Measurements from ENCODE around the gene RASSF7. TPM values are rescaled to one million over a fixed set of nuclear protein-coding genes. Genes with fewer than 3 reads are reported as not detected.

The RASSF7 gene
- total and polyA plus RNA-seq, 2 donors (not counting 3 experiments of a cell fraction or from before 2014, with no cell fraction given), result 14.1 to 19.9 TPM

DNA sequence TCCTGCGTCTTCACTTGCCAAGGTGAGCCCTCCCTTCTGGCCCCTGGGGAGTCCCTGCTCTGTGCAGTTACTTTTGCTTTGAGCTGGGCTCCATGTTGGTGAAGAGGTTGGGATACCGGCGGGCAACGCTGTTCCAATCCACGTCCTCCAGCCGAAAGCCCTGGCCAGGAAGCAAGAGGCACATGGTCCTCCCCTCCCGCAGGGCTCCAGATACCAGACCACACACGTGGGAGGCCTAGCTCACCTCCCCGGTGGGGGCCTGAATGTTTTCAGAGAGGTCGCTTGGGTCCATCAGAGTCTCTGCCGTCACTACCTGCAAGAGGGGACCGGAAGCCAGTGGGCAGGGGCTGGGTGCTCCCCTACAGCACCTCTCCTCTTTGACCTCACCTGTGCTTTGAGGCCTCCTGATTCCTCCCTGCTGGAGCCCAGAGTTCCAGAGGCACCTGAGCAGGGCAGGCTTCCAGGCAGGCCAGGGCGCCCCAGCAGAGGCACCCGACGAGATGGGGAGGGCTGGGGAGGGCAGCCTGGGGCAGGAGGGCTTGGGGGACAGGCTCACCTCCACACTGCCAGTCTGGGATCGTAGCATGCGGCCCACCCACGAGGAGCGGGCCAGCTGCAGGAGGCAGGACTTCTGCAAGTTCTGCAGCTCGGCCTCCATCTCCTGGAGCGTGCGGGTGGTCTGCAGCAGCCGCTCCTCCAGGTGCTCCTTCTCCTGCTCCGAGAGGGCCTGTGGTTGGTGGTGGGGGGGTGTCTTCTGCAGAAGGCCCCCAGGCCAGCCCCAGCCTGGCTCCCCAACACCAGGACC lies 3.2 kb upstream of the RASSF7 start:
- peaks cover 9% of the 10 kb centered on the region for H3K4me1 ChIP-seq (ENCODE audit: control insufficient read depth, extremely low read depth, insufficient read depth, low read length)
- dilution Hi-C loops (cut with MboI; ENCODE audit: extremely low pct_ligation_motif_present, low sequenced_read_pairs) (no loop called here), intact Hi-C loops (cut with micrococcal nuclease) (loop anchor here (5.0 kb wide), 1 partner anchor 170 kb away; no protein-coding TSS in a partner anchor)
- H3K9me1 ChIP-seq (replicated peaks; ENCODE audit: control insufficient read depth, extremely low read depth, insufficient read depth, low read length), result no peaks in the 10 kb centered on the region
- H3K4me3 ChIP-seq (replicated peaks in 1 of 3; ENCODE audit: insufficient read depth in 1 of 3, low read depth in 1 of 3, low read length in 3 of 3), result no peak overlapping the region
- TF ChIP-seq GATA2 (IDR thresholded peaks at IDR 0.05; ENCODE audit: insufficient read depth, insufficient read length, low read depth, low read length) (no peak), MYC (IDR thresholded peaks at IDR 0.05; ENCODE audit: low read depth, low read length) (no peak), JUN (IDR thresholded peaks at IDR 0.05; ENCODE audit: borderline replicate concordance, insufficient read depth, insufficient read length, low read depth) (no peak)
- TF ChIP-seq, protein P1, sequence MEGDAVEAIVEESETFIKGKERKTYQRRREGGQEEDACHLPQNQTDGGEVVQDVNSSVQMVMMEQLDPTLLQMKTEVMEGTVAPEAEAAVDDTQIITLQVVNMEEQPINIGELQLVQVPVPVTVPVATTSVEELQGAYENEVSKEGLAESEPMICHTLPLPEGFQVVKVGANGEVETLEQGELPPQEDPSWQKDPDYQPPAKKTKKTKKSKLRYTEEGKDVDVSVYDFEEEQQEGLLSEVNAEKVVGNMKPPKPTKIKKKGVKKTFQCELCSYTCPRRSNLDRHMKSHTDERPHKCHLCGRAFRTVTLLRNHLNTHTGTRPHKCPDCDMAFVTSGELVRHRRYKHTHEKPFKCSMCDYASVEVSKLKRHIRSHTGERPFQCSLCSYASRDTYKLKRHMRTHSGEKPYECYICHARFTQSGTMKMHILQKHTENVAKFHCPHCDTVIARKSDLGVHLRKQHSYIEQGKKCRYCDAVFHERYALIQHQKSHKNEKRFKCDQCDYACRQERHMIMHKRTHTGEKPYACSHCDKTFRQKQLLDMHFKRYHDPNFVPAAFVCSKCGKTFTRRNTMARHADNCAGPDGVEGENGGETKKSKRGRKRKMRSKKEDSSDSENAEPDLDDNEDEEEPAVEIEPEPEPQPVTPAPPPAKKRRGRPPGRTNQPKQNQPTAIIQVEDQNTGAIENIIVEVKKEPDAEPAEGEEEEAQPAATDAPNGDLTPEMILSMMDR (IDR thresholded peaks at IDR 0.05; ENCODE audit: extremely low read depth in 1 of 2, insufficient read depth in 1 of 2, low read depth in 1 of 2, low read length in 2 of 2), result no peak
- TF ChIP-seq, protein P2, sequence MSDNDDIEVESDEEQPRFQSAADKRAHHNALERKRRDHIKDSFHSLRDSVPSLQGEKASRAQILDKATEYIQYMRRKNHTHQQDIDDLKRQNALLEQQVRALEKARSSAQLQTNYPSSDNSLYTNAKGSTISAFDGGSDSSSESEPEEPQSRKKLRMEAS (IDR thresholded peaks at IDR 0.05; ENCODE audit: insufficient read depth, insufficient read length), result no peak
- BruUV-seq (replicated peaks), result no TSS peak
- POLR2A ChIA-PET, result no interaction called here
- DNase-seq (ENCODE audit: low read depth, low spot score), result no peak
- CTCF ChIA-PET, result interaction anchor here (1.2 to 1.6 kb wide), 2 partner anchors 167 to 169 kb away, joined by 3 to 5 read pairs; no protein-coding TSS in a partner anchor
- FAIRE-seq, result no peak
- no peaks in the 10 kb centered on the region for H3K36me3 ChIP-seq (ENCODE audit: control insufficient read depth in 2 of 2, extremely low read depth in 1 of 2, insufficient read depth in 2 of 2, low read length in 2 of 2)
- no peaks in the 10 kb centered on the region for H3K79me2 ChIP-seq (ENCODE audit: control insufficient read depth, insufficient read depth, low read length)
- H4K20me1 ChIP-seq (replicated peaks; ENCODE audit: control insufficient read depth, extremely low read depth, insufficient read depth, low read length), result no peaks in the 10 kb centered on the region
- H3K4me2 ChIP-seq (ENCODE audit: insufficient read depth, low read length), result no peak overlapping the region
- H2AFZ ChIP-seq (ENCODE audit: low read depth, low read length), result no peak overlapping the region
- no peak overlapping the region for H3K9ac ChIP-seq (replicated peaks; ENCODE audit: extremely low read depth, insufficient read depth, low read length)
- peaks cover 13 to 21% of the 10 kb centered on the region in 2 experiments for H3K27me3 ChIP-seq (ENCODE audit: control insufficient read depth in 2 of 2, insufficient read depth in 2 of 2, low read length in 2 of 2)
- no peaks in the 10 kb centered on the region for H3K9me3 ChIP-seq (replicated peaks; ENCODE audit: control insufficient read depth, insufficient read depth, low read length)
- H3K27ac ChIP-seq (ENCODE audit: insufficient read depth, low read depth, low read length), result no peak overlapping the region
